Suprapubic skin (tissue), 3 donors: ENCODE measurements around the gene UGT1A3.

Experiments
- POLR2AphosphoS5 ChIP-seq, 3 donors: sonication (generic); formaldehyde crosslinking; IDR thresholded peaks; one replicate each; pipeline ENCODE4 v1.6.1; 2017; ENCODE audit warnings: antibody characterized with exemption in 3 of 3
- TF ChIP-seq, protein P1 (sequence below), 2 donors: fragments of 200-600 bp in 1 of 2; fragments of 450-650 bp in 1 of 2; sonication (generic) in 1 of 2; IDR thresholded peaks; one replicate each; pipeline ENCODE4 v1.5.1; 2016 to 2019; ENCODE audit warnings: antibody characterized with exemption in 2 of 2, mild to moderate bottlenecking in 1 of 2, moderate library complexity in 1 of 2

GRCh38 chr2:233814056-233814835, 85.4 kb downstream of the UGT1A3 start:
- TF ChIP-seq POLR2AphosphoS5 (IDR thresholded peaks at IDR 0.05): no peak
- TF ChIP-seq, protein P1, sequence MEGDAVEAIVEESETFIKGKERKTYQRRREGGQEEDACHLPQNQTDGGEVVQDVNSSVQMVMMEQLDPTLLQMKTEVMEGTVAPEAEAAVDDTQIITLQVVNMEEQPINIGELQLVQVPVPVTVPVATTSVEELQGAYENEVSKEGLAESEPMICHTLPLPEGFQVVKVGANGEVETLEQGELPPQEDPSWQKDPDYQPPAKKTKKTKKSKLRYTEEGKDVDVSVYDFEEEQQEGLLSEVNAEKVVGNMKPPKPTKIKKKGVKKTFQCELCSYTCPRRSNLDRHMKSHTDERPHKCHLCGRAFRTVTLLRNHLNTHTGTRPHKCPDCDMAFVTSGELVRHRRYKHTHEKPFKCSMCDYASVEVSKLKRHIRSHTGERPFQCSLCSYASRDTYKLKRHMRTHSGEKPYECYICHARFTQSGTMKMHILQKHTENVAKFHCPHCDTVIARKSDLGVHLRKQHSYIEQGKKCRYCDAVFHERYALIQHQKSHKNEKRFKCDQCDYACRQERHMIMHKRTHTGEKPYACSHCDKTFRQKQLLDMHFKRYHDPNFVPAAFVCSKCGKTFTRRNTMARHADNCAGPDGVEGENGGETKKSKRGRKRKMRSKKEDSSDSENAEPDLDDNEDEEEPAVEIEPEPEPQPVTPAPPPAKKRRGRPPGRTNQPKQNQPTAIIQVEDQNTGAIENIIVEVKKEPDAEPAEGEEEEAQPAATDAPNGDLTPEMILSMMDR (IDR thresholded peaks at IDR 0.05): no peak
